Mucosa of descending colon (tissue), 3 donors: Measurements from ENCODE around the gene SAMD3. TPM values are rescaled to one million over a fixed set of nuclear protein-coding genes. Genes with fewer than 3 reads are reported as not detected.

Source experiments
- ATAC-seq: fragments of 200-7000 bp; cut with Tn5 transposase; one replicate; pipeline ENCODE4 v1.9.1; 2020; ENCODE audit warnings: mild to moderate bottlenecking, moderate library complexity
- DNase-seq, 3 donors: peaks; one replicate each; pipeline ENCODE4 v3.0.0-alpha.2; 2020
- H3K36me3 ChIP-seq: fragments of 200-600 bp; one replicate; pipeline ENCODE4 v1.8.0; 2021; ENCODE audit warnings: low read depth, mild to moderate bottlenecking
- H3K4me1 ChIP-seq: fragments of 200-600 bp; one replicate; pipeline ENCODE4 v1.8.0; 2021; ENCODE audit warnings: low read depth, mild to moderate bottlenecking
- H3K4me3 ChIP-seq: fragments of 200-600 bp; one replicate; pipeline ENCODE4 v1.8.0; 2021; ENCODE audit warnings: mild to moderate bottlenecking
- H3K9me3 ChIP-seq: fragments of 200-600 bp; one replicate; pipeline ENCODE4 v1.8.0; 2021; ENCODE audit warnings: mild to moderate bottlenecking
- CTCF ChIP-seq: fragments of 200-600 bp; IDR thresholded peaks from one replicate; pipeline ENCODE4 v1.8.0; 2022; ENCODE audit warnings: antibody characterized with exemption, mild to moderate bottlenecking
- intact Hi-C, 2 donors: fragments of 100-400 bp; cut with DNase I in 1 of 2; cut with micrococcal nuclease in 1 of 2; formaldehyde crosslinking; loops; one replicate each; pipeline versions ENCODE4 v1.11.0 to v1.11.1; 2022; cut with DNase I, micrococcal nuclease
- total RNA-seq, 3 donors: library from RNA; stranded (reverse); fragmentation: NEBNext Ultra II Directional in 2 of 3; extraction: Animal tissue kit (Norgen Biotek cat#: 25700) in 2 of 3; gene quantifications; one replicate each; pipeline versions ENCODE4 v1.2.1 to v1.2.4, GENCODE V29; 2021 to 2023
- donor health status: DM: no; HTN: no; CAD: no; lungs with moderate emphysema.
- donor health status: DM: no; HTN: no; CAD: no.
- donor health status: DM: no; HTN: yes; CAD: no.

Gene SAMD3
- total RNA-seq, 3 donors from 2014 or later, result 0.90 to 5.4 (median 1.7) TPM

DNA sequence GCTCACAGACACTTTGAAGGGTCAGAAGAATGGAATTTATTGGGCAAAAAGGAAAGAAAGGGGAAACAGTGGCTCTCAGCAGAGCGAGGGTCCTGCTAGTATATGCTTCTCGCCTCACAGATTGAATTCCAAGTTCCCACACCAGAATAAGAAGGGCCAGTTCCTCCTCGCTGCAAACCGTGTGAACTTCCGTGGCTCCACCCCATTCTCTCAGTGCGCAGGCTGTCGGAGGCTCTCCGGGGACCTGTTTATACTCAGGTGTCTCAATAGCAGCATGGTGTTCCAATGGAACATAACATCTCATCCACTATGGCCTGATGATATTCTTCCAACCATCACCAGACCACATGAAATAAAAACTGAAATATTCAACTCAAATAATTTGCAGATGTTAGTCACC is 4.6 kb downstream of the SAMD3 start:
- intact Hi-C loops, result no loop called here
- Histone ChIP-seq H3K4me1 (no peaks in the 10 kb centered on the region), H3K36me3 (no peaks in the 10 kb centered on the region), H3K4me3 (no peak overlapping the region), H3K9me3 (no peaks in the 10 kb centered on the region)
- DNase-seq, result no peak
- TF ChIP-seq CTCF, result no peak
- ATAC-seq, result no peak

DNA sequence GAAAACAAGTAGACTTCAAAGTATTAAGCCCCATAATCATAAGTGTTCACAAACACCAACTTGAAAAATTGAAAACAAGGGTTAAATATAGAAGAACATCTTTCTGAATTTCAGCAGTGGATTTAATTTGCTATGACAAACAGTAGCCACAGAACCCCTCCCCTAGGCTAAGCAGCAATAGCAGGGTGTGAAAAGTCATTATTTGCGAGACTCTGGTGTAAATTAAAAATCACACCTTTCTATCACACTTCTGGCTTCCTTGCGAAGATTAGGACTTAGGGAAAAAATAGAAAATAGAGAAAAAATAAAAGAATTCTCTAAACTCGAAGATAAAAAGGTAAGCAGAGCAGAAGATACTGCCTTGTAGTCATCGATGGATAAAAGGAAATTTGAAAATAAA is 6.1 kb downstream of the SAMD3 start:
- intact Hi-C loops, result no loop called here
- DNase-seq (no peak), ATAC-seq (no peak)
- no peaks in the 10 kb centered on the region for H3K36me3 ChIP-seq
- no peak overlapping the region for H3K4me3 ChIP-seq
- TF ChIP-seq CTCF, result no peak
- H3K9me3 ChIP-seq, result no peaks in the 10 kb centered on the region
- H3K4me1 ChIP-seq, result no peaks in the 10 kb centered on the region

- Histone ChIP-seq H3K4me3 (no peak overlapping the region), H3K36me3 (no peaks in the 10 kb centered on the region), H3K4me1 (no peaks in the 10 kb centered on the region), H3K9me3 (no peaks in the 10 kb centered on the region)
- intact Hi-C loops, result no loop called here
- ATAC-seq (peak; percentile 62), DNase-seq (peak in 1 of 3 donors; percentile 20)
- no peak for TF ChIP-seq CTCF
Observed at GRCh38 chr6:130215526-130215925, 7.2 kb downstream of the SAMD3 start.

GRCh38 chr6:130212215-130212874 is 10.4 kb downstream of the SAMD3 start:
- TF ChIP-seq CTCF, result no peak
- no peaks in the 10 kb centered on the region for H3K9me3 ChIP-seq
- peak; percentile 85 for ATAC-seq
- no peak overlapping the region for H3K4me3 ChIP-seq
- DNase-seq, result no peak
- no peaks in the 10 kb centered on the region for H3K36me3 ChIP-seq
- intact Hi-C loops, result no loop called here
- no peaks in the 10 kb centered on the region for H3K4me1 ChIP-seq

DNA sequence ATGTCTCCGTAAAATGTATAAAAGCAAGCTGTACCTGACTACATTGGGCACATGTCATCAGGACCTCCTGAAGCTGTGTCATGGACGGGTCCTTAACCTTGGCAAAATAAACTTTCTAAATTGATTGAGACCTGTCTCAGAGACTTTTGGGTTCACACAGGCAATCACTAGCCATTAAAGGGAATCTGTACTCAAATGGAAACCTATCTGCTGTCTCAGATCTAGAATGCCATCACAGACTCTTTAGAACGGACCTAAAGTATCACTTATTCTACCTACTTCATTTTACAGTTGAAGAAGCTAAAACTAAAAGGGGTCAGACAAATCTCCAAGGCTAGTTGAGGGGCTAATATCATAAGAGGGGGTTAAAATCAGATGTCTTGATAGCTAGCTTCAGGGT is 11.1 kb downstream of the SAMD3 start:
- intact Hi-C loops, result no loop called here
- no peak for TF ChIP-seq CTCF
- no peaks in the 10 kb centered on the region for H3K36me3 ChIP-seq
- ATAC-seq (no peak), DNase-seq (no peak)
- no peaks in the 10 kb centered on the region for H3K9me3 ChIP-seq
- H3K4me1 ChIP-seq, result no peaks in the 10 kb centered on the region
- no peak overlapping the region for H3K4me3 ChIP-seq
